Measurements from ENCODE around the gene DAGLA. TPM values are rescaled to one million over a fixed set of nuclear protein-coding genes. Genes with fewer than 3 reads are reported as not detected.
A peak's percentile ranks its signal among the peaks of the same experiment; 100 is the strongest.

Gene DAGLA
- total and polyA plus RNA-seq, 12 donors: 0.44 to 4.2 (median 2.3) TPM

DNA sequence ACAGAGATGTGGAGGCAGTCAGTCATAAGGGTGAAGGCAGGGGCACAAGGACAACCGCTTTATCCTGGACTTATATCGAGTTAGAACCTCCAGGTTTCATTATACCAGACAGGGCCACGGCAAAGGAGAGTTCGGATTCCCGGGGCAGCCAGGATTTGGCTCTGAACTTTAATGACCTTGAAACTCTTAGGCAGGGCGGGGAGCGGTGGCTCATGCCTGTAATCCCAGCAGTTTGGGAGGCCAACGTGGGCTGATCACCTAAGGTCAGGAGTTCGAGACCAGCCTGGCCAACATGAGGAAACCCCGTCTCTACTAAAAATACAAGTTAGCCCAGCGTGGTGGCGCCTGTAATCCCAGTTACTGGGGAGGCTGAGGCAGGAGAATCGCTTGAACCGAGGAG is 71.2 kb downstream of the DAGLA start:
- intact Hi-C loops (cut with DNase I): no loop called here
- WGBS, 4 donors: 52 to 72% (median 63%) methylated on average over 13 to 14 of the region's 14 CpGs

DNA sequence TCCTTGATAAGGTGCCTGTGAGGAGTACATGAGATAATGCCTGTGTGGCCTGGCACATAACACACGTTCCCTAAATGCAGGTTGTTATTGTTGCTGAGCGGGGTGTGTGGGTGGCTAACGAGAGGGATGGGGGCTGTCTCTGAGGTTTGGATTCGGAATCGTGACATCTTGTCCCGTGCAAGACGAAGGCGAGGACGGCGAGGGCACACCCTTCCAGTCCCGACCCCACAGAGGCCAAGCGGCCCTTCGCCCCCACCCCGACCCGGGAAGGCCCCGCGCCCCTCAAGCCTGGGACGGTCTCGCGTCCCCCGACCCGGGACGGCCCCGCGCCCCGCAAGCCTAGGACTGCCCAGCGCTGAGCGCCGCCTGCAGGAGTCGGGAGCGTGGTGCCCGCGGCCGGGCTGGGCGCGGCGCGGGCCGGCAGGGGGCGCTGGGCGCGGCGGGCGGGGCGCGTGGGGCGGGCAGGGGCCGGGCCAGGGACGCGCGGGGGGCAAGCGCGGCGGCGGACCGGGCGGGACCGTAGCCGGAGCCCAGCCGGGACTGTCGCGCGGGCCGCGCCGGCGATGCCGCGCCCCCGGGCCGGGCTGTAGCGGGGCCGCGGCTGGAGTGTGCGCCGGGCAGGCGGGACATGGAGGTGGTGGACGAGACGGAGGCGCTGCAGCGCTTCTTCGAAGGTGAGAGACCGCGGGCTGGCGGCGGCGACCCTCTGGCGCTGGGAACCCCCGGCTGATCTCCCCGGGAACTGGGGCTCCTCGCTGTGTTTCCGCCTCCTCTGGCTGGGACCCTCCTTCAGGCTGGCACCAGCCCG is 72.1 kb downstream of the DAGLA start, which contains the start of gene MYRF:
Gene MYRF, plus strand, starts transcription at position 520 of the 808 bp plus-strand sequence. Its CDS starts 109 bp downstream, at position 629.
- H3K4me3 ChIP-seq: peak within 1 kb of the TSS in 1 of 4 donors; percentile 61
- DNase-seq: peak in 4 of 7 donors; percentile 33 to 48 (median 41)
- H3K9me3 ChIP-seq (replicated peaks in 1 of 3): no peaks in the 10 kb centered on the region
- peaks cover 6 to 7% of the 10 kb centered on the region in 2 donors for H3K4me1 ChIP-seq (replicated peaks in 1 of 2)
- H3K27ac ChIP-seq: no peak within 1 kb of the TSS
- intact Hi-C loops (cut with DNase I): no loop called here
- no peaks in the 10 kb centered on the region for H3K36me3 ChIP-seq (replicated peaks in 1 of 2)
- WGBS, 4 donors: 3 to 10% (median 4%) methylated on average over 15 to 92 of the region's 93 CpGs
- no peak for TF ChIP-seq POLR2A (IDR thresholded peaks at IDR 0.05)
- TF ChIP-seq, protein P1, sequence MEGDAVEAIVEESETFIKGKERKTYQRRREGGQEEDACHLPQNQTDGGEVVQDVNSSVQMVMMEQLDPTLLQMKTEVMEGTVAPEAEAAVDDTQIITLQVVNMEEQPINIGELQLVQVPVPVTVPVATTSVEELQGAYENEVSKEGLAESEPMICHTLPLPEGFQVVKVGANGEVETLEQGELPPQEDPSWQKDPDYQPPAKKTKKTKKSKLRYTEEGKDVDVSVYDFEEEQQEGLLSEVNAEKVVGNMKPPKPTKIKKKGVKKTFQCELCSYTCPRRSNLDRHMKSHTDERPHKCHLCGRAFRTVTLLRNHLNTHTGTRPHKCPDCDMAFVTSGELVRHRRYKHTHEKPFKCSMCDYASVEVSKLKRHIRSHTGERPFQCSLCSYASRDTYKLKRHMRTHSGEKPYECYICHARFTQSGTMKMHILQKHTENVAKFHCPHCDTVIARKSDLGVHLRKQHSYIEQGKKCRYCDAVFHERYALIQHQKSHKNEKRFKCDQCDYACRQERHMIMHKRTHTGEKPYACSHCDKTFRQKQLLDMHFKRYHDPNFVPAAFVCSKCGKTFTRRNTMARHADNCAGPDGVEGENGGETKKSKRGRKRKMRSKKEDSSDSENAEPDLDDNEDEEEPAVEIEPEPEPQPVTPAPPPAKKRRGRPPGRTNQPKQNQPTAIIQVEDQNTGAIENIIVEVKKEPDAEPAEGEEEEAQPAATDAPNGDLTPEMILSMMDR (IDR thresholded peaks at IDR 0.05): peak in 4 of 6 experiments; percentile 20 to 63 (median 37)
- no peaks in the 10 kb centered on the region for H3K27me3 ChIP-seq

More for the DNA sequence above, 71.2 kb downstream of the DAGLA start:
- H3K4me3 ChIP-seq: no peak overlapping the region
- no peaks in the 10 kb centered on the region for H3K27me3 ChIP-seq
- no peaks in the 10 kb centered on the region for H3K9me3 ChIP-seq (replicated peaks in 1 of 3)
- peak in 4 of 7 donors; percentile 43 to 60 (median 52) for DNase-seq
- peaks cover 6 to 7% of the 10 kb centered on the region in 2 donors for H3K4me1 ChIP-seq (replicated peaks in 1 of 2)
- TF ChIP-seq POLR2A (IDR thresholded peaks at IDR 0.05): no peak
- TF ChIP-seq, protein P1 (IDR thresholded peaks at IDR 0.05): no peak
- H3K36me3 ChIP-seq (replicated peaks in 1 of 2): no peaks in the 10 kb centered on the region
- no peak overlapping the region for H3K27ac ChIP-seq

DNA sequence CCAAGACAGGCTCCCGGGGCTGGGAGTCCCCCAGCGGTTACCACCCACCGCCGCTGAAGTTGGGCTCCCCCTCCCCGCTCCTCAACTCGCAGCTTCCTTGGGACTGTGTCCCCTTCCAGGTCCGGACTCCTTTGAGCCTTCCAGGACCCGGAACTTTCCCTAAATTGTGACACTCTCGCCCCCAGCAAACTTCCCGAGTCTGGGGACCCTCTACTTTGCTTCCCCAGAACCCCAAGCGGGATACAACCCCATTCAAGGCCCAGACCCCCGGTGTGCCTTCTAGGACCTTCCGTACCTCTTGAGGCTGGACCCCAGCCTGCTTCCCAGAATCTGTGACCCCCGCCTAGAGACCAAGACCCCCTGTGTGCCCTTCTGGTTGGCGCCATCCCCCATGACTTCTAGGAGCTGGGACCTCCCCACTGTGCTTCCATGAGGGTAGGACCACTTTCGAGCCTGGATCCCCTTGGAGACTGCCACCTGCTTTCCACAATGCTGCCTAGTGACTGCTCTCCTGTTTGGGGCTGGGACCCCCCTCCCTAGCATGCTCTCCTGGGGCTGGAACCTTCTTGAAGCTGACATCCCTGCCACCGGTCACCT is 72.8 kb downstream of the DAGLA start:
- no peaks in the 10 kb centered on the region for H3K9me3 ChIP-seq (replicated peaks in 1 of 3)
- no peaks in the 10 kb centered on the region for H3K36me3 ChIP-seq (replicated peaks in 1 of 2)
- H3K27me3 ChIP-seq: no peaks in the 10 kb centered on the region
- H3K27ac ChIP-seq: no peak overlapping the region
- intact Hi-C loops (cut with DNase I): no loop called here
- H3K4me1 ChIP-seq (replicated peaks in 1 of 2): peaks cover 3 to 6% of the 10 kb centered on the region in 2 donors
- TF ChIP-seq, protein P1 (IDR thresholded peaks at IDR 0.05): no peak
- TF ChIP-seq POLR2A (IDR thresholded peaks at IDR 0.05): no peak
- DNase-seq: no peak
- H3K4me3 ChIP-seq: peak overlapping the region in 1 of 4 donors; percentile 61
- WGBS, 4 donors: 29 to 52% (median 42%) methylated on average over 10 to 17 of the region's 17 CpGs

DNA sequence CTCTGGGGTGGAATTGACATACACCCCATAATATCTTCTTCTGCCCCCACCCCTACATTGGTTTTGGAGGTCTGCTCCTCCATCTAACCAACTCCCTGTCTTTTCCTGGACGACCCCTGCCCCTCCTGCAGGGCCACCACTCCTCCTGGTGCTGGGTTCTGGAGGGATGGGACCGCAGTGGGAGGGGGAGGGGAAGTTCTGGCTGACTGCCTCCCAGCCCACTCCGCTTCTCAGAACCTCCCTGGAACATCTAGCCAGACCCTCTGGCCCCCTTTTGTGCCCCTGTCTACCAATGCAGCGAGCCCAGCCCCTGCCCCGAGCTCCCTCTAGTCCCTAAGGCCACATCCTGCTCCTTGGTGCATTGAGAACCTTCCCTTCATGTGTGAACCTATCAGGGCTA is 73.5 kb downstream of the DAGLA start:
- 82 to 95% (median 93%) methylated on average over 5 of the region's 5 CpGs for WGBS, 4 donors
- no peaks in the 10 kb centered on the region for H3K9me3 ChIP-seq (replicated peaks in 1 of 3)
- H3K4me1 ChIP-seq (replicated peaks in 1 of 2): peaks cover 3 to 6% of the 10 kb centered on the region in 2 donors
- intact Hi-C loops (cut with DNase I): no loop called here
- H3K27me3 ChIP-seq: no peaks in the 10 kb centered on the region
- H3K27ac ChIP-seq: no peak overlapping the region
- TF ChIP-seq, protein P1 (IDR thresholded peaks at IDR 0.05): no peak
- TF ChIP-seq POLR2A (IDR thresholded peaks at IDR 0.05): no peak
- no peaks in the 10 kb centered on the region for H3K36me3 ChIP-seq (replicated peaks in 1 of 2)
- no peak overlapping the region for H3K4me3 ChIP-seq
- DNase-seq: no peak
